SK-MEL-5 (cell line): ENCODE results near the gene SLC31A1. TPM values are rescaled to one million over a fixed set of nuclear protein-coding genes. Genes with fewer than 3 reads are reported as not detected.

Experiments
- DNase-seq: peaks from one replicate; pipeline ENCODE4 v3.0.0-alpha.2; 2016; ENCODE audit warnings: low read depth, low spot score
- in situ Hi-C: cut with HindIII; loops from 2 replicates; pipeline ENCODE4 v1.10.0; 2016; ENCODE audit warnings: low sequenced_read_pairs, high pct_unique_total_duplicates, low pct_unique_long_range_greater_than_20kb
- polyA plus RNA-seq, 2 experiments: library from polyadenylated mRNA; depleted of rRNA; stranded (reverse); fragments of >200 nt; gene quantifications; 2 replicates each; pipeline ENCODE4 v1.2.3, GENCODE V29; 2015
- total RNA-seq: library from RNA; depleted of rRNA; stranded (reverse); fragments of >200 nt; shearing (Covaris generic); gene quantifications from 2 replicates; pipeline ENCODE4 v1.2.3, GENCODE V29; 2014; rRNA removed

The SLC31A1 gene
- 104 and 105 TPM in 2 replicates for total RNA-seq
- 114 and 130 TPM in 2 replicates for polyA plus RNA-seq (2015; cell fraction: cytosol; rRNA removed)
- polyA plus RNA-seq (2015; cell fraction: nucleus; rRNA removed): 22.1 and 27.6 TPM in 2 replicates

DNA sequence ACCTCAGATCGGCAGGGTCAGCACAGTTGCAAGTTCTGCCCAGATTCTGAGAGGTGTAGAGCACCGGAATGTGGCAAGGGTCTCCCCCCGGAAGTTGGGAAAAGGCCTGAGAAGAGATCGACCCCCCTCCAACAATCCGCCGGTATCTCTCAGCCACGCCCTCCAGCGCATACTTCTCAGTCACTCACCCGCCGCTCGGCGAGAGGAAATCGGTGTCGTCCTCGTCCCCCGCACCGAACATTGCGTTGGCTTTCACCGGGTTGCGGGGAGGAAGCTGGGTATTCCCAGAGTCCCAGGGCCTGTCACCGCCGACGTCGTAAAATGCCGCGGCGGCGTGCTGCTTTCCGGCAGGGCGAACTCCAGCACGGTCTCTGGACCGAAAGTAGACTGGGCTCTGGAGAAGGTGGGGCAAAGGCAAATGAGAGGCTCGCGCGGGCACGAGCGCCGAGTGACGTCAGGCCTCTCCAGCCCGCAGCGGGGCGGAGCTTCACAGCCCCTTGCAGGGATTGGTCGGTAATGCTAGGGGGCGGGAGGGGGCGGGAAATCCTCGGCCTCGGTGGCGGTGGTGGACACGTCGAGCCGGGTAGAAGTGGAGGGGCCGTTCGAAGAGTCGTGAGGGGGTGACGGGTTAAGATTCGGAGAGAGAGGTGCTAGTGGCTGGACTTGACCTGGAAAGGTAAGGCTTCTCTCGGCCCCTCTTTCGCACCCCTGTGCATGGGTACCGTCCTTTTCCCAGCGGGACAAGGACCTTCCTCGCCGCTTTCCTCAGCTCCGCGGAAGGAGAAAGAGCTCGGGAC, at the start of gene SLC31A1, which contains the start of gene FKBP15:
Gene SLC31A1, plus strand, starts transcription at position 542 of the 797 bp plus-strand sequence. CDS start 34,605 bp downstream, outside the sequence.
Gene FKBP15, minus strand, starts transcription at position 275 of the 797 bp plus-strand sequence. Its CDS starts 34 bp downstream, at position 241.
- in situ Hi-C loops: no loop called here
- DNase-seq: peak; percentile 98

- in situ Hi-C loops: no loop called here
- DNase-seq: no peak
These were observed 48.0 kb upstream of the SLC31A1 start for GRCh38 chr9:113173341-113173740.

DNA sequence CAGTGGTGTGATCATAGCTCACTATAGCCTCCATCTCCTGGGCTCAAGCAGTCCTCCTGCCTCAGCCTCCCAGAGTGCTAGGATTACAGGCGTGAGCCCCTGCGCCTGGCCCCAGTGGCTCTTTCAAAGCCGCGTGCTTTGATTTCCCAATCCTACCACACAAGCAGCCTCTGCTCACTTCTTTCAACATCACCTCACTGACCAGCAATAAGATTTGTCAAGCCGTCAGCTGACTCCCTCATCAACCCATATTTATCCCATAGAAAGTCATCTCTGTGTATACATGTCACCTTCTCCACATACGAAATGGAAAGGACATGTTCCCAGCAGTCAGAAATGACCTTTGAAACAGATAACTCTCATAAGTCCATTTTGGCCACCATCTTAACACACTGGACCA, 44.5 kb upstream of the SLC31A1 start:
- in situ Hi-C loops: no loop called here
- no peak for DNase-seq

- in situ Hi-C loops: no loop called here
- no peak for DNase-seq
These were observed 44.1 kb upstream of the SLC31A1 start for GRCh38 chr9:113177251-113177650.

DNA sequence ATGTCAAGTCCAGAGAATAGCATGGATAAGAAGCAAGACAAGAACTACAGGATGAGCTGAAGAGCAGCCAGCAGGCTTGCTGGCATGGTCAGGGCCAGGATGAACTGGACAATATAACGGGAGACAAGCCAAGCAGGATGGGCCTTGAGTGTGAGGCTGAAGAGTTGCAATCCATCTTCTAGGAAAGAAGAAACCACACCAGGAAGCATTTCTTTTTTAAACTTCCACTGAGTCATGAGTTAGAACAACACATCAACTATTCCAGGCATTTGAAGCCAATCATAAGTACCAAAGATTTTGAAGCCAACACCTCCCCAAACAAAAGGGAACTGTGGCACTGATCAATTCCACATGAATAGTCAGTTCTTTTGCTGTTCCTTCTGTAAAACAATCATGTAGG, 43.3 kb upstream of the SLC31A1 start:
- no peak for DNase-seq
- in situ Hi-C loops: no loop called here

DNA sequence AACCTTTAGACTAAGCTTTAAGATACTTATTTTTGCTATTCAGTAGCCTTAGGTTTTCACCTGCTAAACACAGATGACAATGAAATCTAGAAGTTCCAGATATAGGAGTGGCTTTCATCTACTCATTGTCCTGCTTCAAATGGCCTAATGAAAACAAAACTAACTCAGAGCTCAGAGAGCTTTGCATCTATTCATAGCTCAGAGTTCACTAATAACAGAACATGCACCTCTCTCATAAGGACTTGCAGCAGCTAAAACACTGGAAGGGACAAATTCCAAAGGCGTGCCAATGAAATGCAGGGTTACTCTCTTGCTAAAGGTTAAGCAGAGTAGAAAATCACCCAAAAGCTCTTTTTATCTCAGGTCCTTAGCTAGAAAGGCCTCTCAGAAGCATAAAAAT, 41.5 kb upstream of the SLC31A1 start:
- DNase-seq: no peak
- in situ Hi-C loops: no loop called here

DNA sequence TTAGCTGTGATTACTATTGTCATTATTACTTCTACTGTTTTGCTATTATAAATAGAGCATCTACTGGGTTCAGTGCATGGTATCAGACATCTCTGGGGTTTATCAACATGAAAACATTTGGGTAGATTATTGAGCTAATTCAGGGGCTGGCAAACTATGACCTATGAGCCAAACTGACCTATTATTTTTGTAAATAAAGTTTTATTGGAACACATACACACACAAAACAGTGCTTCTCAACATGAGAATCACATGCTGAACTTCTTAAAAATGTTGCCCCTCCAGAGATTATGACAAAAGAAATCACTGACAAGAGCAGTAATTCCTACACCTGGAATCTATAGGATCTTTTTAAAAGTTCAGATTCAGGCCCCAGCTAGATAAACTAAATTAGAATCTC, 40.2 kb upstream of the SLC31A1 start:
- no peak for DNase-seq
- in situ Hi-C loops: no loop called here

GRCh38 chr9:113183956-113184488, 37.3 kb upstream of the SLC31A1 start:
- in situ Hi-C loops: no loop called here
- DNase-seq: no peak

GRCh38 chr9:113184539-113184938, 36.8 kb upstream of the SLC31A1 start:
- in situ Hi-C loops: no loop called here
- DNase-seq: no peak

GRCh38 chr9:113185271-113185670, 36.1 kb upstream of the SLC31A1 start:
- in situ Hi-C loops: no loop called here
- DNase-seq: peak; percentile 22

DNA sequence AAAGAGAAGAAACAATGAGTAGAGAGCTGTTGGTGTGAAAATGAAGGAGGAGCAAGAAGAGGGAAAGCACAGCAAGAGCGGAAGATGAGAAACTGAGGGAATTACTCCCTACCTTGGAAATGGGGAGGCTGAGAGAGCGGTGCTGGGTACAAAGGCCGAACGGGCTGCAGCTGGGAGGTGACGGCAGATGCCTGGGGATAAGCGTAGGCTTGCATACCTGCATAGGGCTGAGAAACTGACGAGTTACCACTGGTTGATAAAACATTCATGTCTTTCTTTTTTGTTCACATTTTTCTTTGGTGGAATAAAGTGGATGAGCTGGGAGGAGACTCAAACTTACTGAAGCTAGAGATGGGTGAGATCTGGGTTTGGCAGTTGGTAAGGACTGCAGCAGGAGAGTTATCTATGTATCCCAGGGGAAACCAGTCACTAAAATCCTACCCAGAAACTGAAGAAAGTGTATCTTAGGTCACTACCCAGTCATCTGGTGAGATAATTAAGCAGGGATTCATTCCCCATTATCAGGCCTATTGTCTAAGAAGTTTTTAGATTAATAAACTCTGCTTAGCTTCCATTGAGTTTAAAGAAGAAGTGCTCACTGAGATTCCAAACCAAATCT, 35.1 kb upstream of the SLC31A1 start:
- no peak for DNase-seq
- in situ Hi-C loops: no loop called here

GRCh38 chr9:113187929-113188595, 33.3 kb upstream of the SLC31A1 start:
- peak; percentile 60 for DNase-seq
- in situ Hi-C loops: no loop called here

DNA sequence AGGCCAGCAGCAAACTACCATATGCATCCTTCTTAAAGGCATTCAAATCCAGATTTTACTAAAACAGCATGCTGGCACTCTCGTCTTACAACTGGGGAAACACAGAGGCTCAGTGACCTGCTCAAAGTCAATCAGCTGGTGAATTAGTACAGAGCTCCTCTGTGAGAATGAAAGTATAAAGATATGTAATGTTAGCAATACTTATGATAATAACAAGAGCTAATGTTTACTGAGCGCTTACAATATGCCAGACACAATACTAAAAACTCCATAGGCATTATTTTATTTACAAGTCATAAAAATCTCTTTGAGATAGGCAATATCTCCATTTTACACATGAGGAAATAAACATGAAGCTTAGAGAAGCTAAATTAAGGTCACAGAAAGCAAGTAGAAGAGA, 28.9 kb upstream of the SLC31A1 start:
- in situ Hi-C loops: no loop called here
- DNase-seq: no peak

GRCh38 chr9:113199683-113200329, 21.5 kb upstream of the SLC31A1 start:
- in situ Hi-C loops: no loop called here
- DNase-seq: no peak

GRCh38 chr9:113205432-113205831, 15.9 kb upstream of the SLC31A1 start:
- in situ Hi-C loops: no loop called here
- no peak for DNase-seq

DNA sequence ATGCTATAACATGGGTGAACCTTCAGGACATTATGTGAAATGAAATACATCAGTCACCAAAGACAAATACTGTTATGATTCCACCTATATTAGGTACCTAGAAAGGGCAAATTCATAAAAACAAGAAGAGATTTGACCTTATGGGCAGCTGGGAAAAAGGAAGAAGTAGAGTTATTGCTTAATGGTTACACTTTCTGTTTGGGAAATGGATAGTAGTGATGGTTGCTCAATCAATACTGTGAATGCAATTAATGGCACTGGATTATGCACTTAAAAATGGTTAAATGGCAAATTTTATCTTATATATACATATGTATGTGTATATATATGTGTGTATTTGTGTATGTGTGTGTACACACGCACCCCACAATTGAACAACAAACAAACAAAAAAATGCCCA, 15.5 kb upstream of the SLC31A1 start:
- in situ Hi-C loops: no loop called here
- DNase-seq: no peak

DNA sequence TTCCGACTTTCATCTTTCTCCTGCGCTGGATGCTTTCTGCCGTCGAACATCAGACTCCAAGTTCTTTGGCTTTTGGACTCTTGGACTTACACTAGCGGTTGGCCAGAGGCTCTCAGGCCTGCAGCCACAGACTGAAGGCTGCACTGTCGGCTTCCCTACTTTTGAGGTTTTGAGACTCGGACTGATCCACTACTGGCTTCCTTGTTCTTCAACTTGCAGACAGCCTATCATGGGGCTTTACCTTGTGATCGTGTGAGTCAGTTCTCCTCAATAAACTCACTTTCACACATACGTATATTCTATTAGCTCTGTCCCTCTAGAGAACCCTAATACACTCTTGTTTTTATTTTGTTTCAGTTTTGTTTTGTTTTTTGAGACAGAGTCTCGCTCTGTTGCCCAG, 10.5 kb upstream of the SLC31A1 start:
- DNase-seq: peak; percentile 63
- in situ Hi-C loops: no loop called here

GRCh38 chr9:113215132-113215531, 6.2 kb upstream of the SLC31A1 start:
- DNase-seq: peak; percentile 27
- in situ Hi-C loops: no loop called here
